BJ (cell line): ENCODE measurements around the gene SMPDL3B. TPM values are rescaled to one million over a fixed set of nuclear protein-coding genes. Genes with fewer than 3 reads are reported as not detected.

Experiments
- CTCF ChIA-PET: fragments of 350-600 bp; formaldehyde crosslinking; extraction: SDS; loops from one replicate; lab custom pipeline; 2021; ENCODE audit warnings: antibody characterized with exemption, inconsistent platforms; lab: Yijun Ruan, JAX
- POLR2A ChIA-PET: fragments of 300-600 bp; sonication (Branson Sonifier 250); formaldehyde crosslinking; extraction: SDS; loops from one replicate; lab custom pipeline; 2021; ENCODE audit warnings: antibody characterized with exemption; lab: Charles Lee
- DNase-seq: peaks from one replicate; pipeline ENCODE4 v3.0.0-alpha.2; 2011; ENCODE audit warnings: low read depth
- H3K27me3 ChIP-seq: 2 replicates; pipeline ENCODE4 v1.6.0; 2011; ENCODE audit warnings: low read length; ENCODE audit not compliant: control insufficient read depth, insufficient read depth
- H3K36me3 ChIP-seq: 2 replicates; pipeline ENCODE4 v1.5.1; 2011; ENCODE audit warnings: low read length; ENCODE audit not compliant: control insufficient read depth, insufficient read depth
- H3K4me3 ChIP-seq: 2 replicates; pipeline ENCODE4 v1.5.1; 2011; ENCODE audit warnings: low read depth, mild to moderate bottlenecking, control low read depth, low read length
- CTCF ChIP-seq: IDR thresholded peaks from 2 replicates; pipeline ENCODE4 v1.5.1; 2011; ENCODE audit warnings: low read depth, mild to moderate bottlenecking, control low read depth, inconsistent platforms, low read length, moderate library complexity; ENCODE audit not compliant: insufficient read depth
- polyA plus RNA-seq: library from polyadenylated mRNA; depleted of rRNA; stranded (reverse); fragments of >200 nt; gene quantifications from 2 replicates; pipeline ENCODE4 v1.2.3, GENCODE V29; 2011

The SMPDL3B gene
- polyA plus RNA-seq, 1 experiment: 0.34 TPM

DNA sequence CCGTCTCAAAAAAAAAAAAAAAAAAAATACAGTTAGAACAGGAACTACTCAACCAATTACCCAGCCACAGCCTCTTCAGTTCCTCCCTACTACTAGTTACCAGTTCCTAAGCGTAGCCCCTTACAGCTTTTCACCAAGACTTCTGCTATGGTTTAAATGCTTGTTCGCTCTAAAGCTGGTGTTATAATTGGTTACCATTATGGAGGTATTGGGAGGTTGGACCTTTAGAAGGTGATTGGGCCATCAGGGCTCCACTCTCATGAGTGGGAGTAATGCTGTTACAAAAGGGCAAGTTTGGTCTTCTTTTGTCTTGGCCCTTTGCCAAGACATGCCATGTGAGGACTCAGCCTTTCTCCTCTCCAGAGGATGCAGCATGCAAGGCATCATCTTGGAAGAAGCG is 3.0 kb upstream of the SMPDL3B start:
- Histone ChIP-seq H3K27me3 (no peaks in the 10 kb centered on the region; the same call in none of the 2 replicates), H3K36me3 (no peaks in the 10 kb centered on the region), H3K4me3 (no peak overlapping the region)
- CTCF ChIA-PET: interaction anchor here (0.5 to 1.3 kb wide), 2 partner anchors 74 to 94 kb away, joined by 3 to 6 read pairs; no protein-coding TSS in a partner anchor
- DNase-seq: no peak
- TF ChIP-seq CTCF: no peak
- POLR2A ChIA-PET: no interaction called here

DNA sequence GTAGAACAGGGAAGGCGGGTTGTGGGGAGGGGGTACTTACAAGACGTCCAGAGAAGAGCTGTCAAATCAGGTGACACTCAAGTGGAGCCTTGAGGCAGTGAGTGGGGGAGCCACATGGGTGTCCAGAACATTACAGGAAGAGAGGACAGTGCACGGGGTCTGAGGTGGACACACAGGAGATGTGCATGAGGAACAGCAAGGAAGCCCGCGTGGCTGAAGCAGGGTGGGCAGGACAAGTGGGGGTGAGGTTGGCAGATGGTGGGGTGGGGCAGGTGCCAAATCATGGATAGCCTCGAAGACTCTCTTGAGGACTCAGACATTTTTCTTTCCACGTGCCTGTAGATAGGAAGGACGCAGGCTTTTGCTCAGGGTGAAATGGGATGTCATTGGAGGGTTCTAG is 921 bp downstream of the SMPDL3B start:
- TF ChIP-seq CTCF: no peak
- CTCF ChIA-PET: no interaction called here
- no peaks in the 10 kb centered on the region for H3K36me3 ChIP-seq
- POLR2A ChIA-PET: no interaction called here
- no peak for DNase-seq
- peaks cover 3% of the 10 kb centered on the region for H3K27me3 ChIP-seq
- H3K4me3 ChIP-seq: no peak overlapping the region

GRCh38 chr1:27936370-27936769 is 1.6 kb downstream of the SMPDL3B start:
- no peak for DNase-seq
- TF ChIP-seq CTCF: no peak
- Histone ChIP-seq H3K27me3 (peaks cover 3% of the 10 kb centered on the region), H3K36me3 (no peaks in the 10 kb centered on the region), H3K4me3 (no peak overlapping the region)
- ChIA-PET CTCF (interaction anchor here (1.6 kb wide), 1 partner anchor 21 kb away, joined by 6 read pairs; no protein-coding TSS in a partner anchor), POLR2A (no interaction called here)

DNA sequence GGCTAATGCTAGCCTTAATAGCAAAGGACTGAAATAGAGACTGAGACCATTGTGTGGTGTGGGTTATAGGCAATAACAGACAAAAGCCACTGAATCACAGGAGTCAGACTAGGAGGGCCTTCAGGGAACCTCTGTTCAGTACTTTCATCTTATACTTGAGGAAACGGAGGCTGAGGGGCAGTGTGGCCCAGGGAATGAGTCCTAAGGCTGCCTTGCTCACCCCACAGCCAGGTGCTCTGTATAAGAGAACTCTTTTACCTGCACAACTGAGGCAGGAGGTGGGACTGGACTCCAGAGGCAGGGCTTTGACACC is 2.7 kb downstream of the SMPDL3B start:
- DNase-seq: no peak
- no peaks in the 10 kb centered on the region for H3K36me3 ChIP-seq
- peaks cover 3% of the 10 kb centered on the region for H3K27me3 ChIP-seq
- no peak for TF ChIP-seq CTCF
- H3K4me3 ChIP-seq: no peak overlapping the region
- ChIA-PET CTCF (interaction anchor here (1.6 kb wide), 1 partner anchor 20 kb away, joined by 6 read pairs; no protein-coding TSS in a partner anchor), POLR2A (no interaction called here)

- no peaks in the 10 kb centered on the region for H3K36me3 ChIP-seq
Measured at GRCh38 chr1:27938488-27938887, 3.7 kb downstream of the SMPDL3B start.

More at GRCh38 chr1:27938488-27938887, 3.7 kb downstream of the SMPDL3B start:
- no peak for DNase-seq
- Histone ChIP-seq H3K27me3 (peaks cover 3% of the 10 kb centered on the region), H3K4me3 (no peak overlapping the region)
- CTCF ChIA-PET: interaction anchor here (0.8 to 3.1 kb wide), 2 partner anchors 13 to 15 kb away, joined by 3 to 10 read pairs; no protein-coding TSS in a partner anchor
- no peak for TF ChIP-seq CTCF
- POLR2A ChIA-PET: no interaction called here
